OCI-LY3 (cell line): ENCODE data around the gene POLRMT.

Source experiments
- EZH2phosphoT487 ChIP-seq: fragments of 200-600 bp; shearing (Covaris generic); IDR thresholded peaks from 2 replicates; pipeline ENCODE4 v1.6.1; 2018; ENCODE audit warnings: antibody characterized with exemption, mixed run types, low read depth
- TF ChIP-seq, protein P1 (sequence below): fragments of 200-600, 300-600 bp; sonication (generic); IDR thresholded peaks from 2 replicates; pipeline ENCODE4 v1.5.1; 2014; ENCODE audit warnings: antibody characterized with exemption, low read length, low read depth

DNA sequence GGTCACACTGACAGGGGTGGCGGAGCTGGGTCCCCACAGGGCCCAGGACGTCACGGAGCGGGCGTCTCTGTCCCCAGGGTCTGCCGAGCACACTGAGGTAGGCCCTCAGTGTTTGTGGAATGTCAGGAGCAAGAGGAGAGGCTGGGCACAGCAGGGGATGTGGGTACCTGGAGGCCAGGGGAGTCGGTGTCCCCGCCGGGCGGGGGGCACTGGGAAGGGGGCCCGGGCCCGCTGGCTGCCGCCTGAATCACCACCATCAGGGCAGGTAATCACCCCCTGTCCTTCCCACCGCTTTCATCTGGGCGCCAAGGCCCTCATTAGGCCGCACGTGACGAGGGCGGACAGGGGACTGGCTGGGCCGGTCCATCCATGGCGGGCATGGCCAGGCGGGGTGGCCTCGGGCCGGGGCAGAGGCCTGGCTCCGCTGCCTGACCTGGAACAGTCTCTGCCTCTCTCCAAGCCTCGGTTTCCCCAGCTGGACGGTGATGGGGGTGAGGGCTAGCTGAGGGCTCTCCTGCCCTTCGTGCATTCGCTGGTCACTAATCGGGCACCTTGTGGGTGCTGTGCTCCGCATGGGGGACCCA is 7.4 kb upstream of the POLRMT start:
- TF ChIP-seq, protein P1, sequence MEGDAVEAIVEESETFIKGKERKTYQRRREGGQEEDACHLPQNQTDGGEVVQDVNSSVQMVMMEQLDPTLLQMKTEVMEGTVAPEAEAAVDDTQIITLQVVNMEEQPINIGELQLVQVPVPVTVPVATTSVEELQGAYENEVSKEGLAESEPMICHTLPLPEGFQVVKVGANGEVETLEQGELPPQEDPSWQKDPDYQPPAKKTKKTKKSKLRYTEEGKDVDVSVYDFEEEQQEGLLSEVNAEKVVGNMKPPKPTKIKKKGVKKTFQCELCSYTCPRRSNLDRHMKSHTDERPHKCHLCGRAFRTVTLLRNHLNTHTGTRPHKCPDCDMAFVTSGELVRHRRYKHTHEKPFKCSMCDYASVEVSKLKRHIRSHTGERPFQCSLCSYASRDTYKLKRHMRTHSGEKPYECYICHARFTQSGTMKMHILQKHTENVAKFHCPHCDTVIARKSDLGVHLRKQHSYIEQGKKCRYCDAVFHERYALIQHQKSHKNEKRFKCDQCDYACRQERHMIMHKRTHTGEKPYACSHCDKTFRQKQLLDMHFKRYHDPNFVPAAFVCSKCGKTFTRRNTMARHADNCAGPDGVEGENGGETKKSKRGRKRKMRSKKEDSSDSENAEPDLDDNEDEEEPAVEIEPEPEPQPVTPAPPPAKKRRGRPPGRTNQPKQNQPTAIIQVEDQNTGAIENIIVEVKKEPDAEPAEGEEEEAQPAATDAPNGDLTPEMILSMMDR, result no peak
- no peak for TF ChIP-seq EZH2phosphoT487
